Upper lobe of left lung (tissue), 4 donors: Measurements from ENCODE around the gene MVB12B.

Source experiments
- CTCF ChIP-seq, 6 experiments: fragments of 450-650 bp in 4 of 6; fragments of 200-600 bp in 2 of 6; sonication (generic) in 2 of 6; IDR thresholded peaks; one replicate each; pipeline ENCODE4 v1.5.1; 2016 to 2019; ENCODE audit warnings: antibody characterized with exemption in 6 of 6
- EP300 ChIP-seq, 4 donors: sonication (generic); formaldehyde crosslinking; IDR thresholded peaks; one replicate each; pipeline ENCODE4 v1.5.1; 2017; ENCODE audit warnings: antibody characterized with exemption in 4 of 4, control low read depth in 2 of 4
- POLR2AphosphoS5 ChIP-seq, 2 donors: sonication (generic); formaldehyde crosslinking; IDR thresholded peaks; one replicate each; pipeline ENCODE4 v1.5.1; 2017; ENCODE audit warnings: antibody characterized with exemption in 2 of 2

GRCh38 chr9:126459126-126459525, 132.5 kb downstream of the MVB12B start:
- TF ChIP-seq CTCF (IDR thresholded peaks at IDR 0.05), result no peak
- TF ChIP-seq POLR2AphosphoS5 (IDR thresholded peaks at IDR 0.05), result no peak
- TF ChIP-seq EP300 (IDR thresholded peaks at IDR 0.05), result no peak
